CD4-positive, alpha-beta T cell (primary cell): ENCODE measurements around the gene TAF6. TPM values are rescaled to one million over a fixed set of nuclear protein-coding genes. Genes with fewer than 3 reads are reported as not detected.

Experiments used
- ATAC-seq: fragments of 200-7000 bp; cut with Tn5 transposase; one replicate; pipeline ENCODE4 v1.10.0; 2022; ENCODE audit warnings: mild to moderate bottlenecking; ENCODE audit not compliant: poor library complexity
- CTCF ChIA-PET: fragments of 350-600 bp; sonication (Branson Sonifier 250); formaldehyde crosslinking; loops from one replicate; lab custom pipeline; 2021; ENCODE audit warnings: antibody characterized with exemption, inconsistent platforms; lab: Charles Lee
- POLR2A ChIA-PET: fragments of 350-600 bp; sonication (Branson Sonifier 250); formaldehyde crosslinking; loops from one replicate; lab custom pipeline; 2021; ENCODE audit warnings: antibody characterized with exemption, inconsistent platforms; lab: Charles Lee
- DNase-seq, 14 experiments: peaks; one replicate each; pipeline ENCODE4 v3.0.0-alpha.2; 2013 to 2020; ENCODE audit warnings: mixed read lengths in 2 of 14
- H3K27ac ChIP-seq, 2 donors: one replicate each; pipeline versions ENCODE4 v1.5.1 to v1.7.0; 2013; ENCODE audit warnings: low read length in 2 of 2, low read depth in 1 of 2, mild to moderate bottlenecking in 1 of 2
- H3K27me3 ChIP-seq, 2 experiments: 1 replicate in 1 of 2; 2 replicates in 1 of 2; pipeline versions ENCODE4 v1.6.1 to v1.7.0; 2013; ENCODE audit warnings: low read length in 2 of 2, control low read depth in 1 of 2, mild to moderate bottlenecking in 1 of 2, moderate library complexity in 1 of 2; ENCODE audit not compliant: insufficient read depth in 2 of 2, control insufficient read depth in 1 of 2
- H3K36me3 ChIP-seq: one replicate; pipeline ENCODE4 v1.6.1; 2013; ENCODE audit warnings: low read length, control low read depth; ENCODE audit not compliant: insufficient read depth
- H3K4me1 ChIP-seq: one replicate; pipeline ENCODE4 v1.6.1; 2013; ENCODE audit warnings: low read length, control low read depth; ENCODE audit not compliant: insufficient read depth
- H3K4me3 ChIP-seq: one replicate; pipeline ENCODE4 v1.5.1; 2013; ENCODE audit warnings: mild to moderate bottlenecking, low read length, moderate library complexity
- H3K9me3 ChIP-seq, 2 experiments: 1 replicate in 1 of 2; 2 replicates in 1 of 2; pipeline versions ENCODE4 v1.6.1 to v1.7.0; 2013; ENCODE audit warnings: low read length in 2 of 2, mild to moderate bottlenecking in 2 of 2, control low read depth in 1 of 2, moderate library complexity in 1 of 2; ENCODE audit not compliant: control insufficient read depth in 1 of 2, insufficient read depth in 1 of 2
- H3K27ac Mint-ChIP-seq: one replicate; pipeline ENCODE4 v1.8.0; 2020; ENCODE audit warnings: mixed read lengths
- H3K27me3 Mint-ChIP-seq: one replicate; pipeline ENCODE4 v1.8.0; 2021; ENCODE audit warnings: mixed read lengths
- H3K36me3 Mint-ChIP-seq: one replicate; pipeline ENCODE4 v1.8.0; 2021; ENCODE audit warnings: low read depth, mixed read lengths
- H3K4me1 Mint-ChIP-seq: one replicate; pipeline ENCODE4 v1.8.0; 2021; ENCODE audit warnings: low read depth, mixed read lengths
- H3K4me3 Mint-ChIP-seq: one replicate; pipeline ENCODE4 v1.8.0; 2020; ENCODE audit warnings: mild to moderate bottlenecking, mixed read lengths
- H3K9me3 Mint-ChIP-seq: one replicate; pipeline ENCODE4 v1.8.0; 2020; ENCODE audit warnings: mixed read lengths
- intact Hi-C, 2 experiments: fragments of 100-400 bp; cut with DNase I in 1 of 2; cut with micrococcal nuclease in 1 of 2; formaldehyde crosslinking; loops; one replicate each; pipeline versions ENCODE4 v1.15.1 to v1.9.0; 2023 to 2025; cut with DNase I, micrococcal nuclease
- total RNA-seq, 174 experiments: library from RNA in 2 of 174; stranded (reverse) in 2 of 174; gene quantifications; one replicate each; pipeline ENCODE4 v1.2.3 and lab custom pipeline; 2021 to 2026
- TF ChIP-seq, protein P1 (sequence below): fragments of 200-600 bp; IDR thresholded peaks from one replicate; pipeline ENCODE4 v1.8.0; 2022; ENCODE audit warnings: antibody characterized with exemption, mild to moderate bottlenecking

TAF6 gene
- total RNA-seq, 2 experiments from 2014 or later: 34.8 to 37.4 TPM

DNA sequence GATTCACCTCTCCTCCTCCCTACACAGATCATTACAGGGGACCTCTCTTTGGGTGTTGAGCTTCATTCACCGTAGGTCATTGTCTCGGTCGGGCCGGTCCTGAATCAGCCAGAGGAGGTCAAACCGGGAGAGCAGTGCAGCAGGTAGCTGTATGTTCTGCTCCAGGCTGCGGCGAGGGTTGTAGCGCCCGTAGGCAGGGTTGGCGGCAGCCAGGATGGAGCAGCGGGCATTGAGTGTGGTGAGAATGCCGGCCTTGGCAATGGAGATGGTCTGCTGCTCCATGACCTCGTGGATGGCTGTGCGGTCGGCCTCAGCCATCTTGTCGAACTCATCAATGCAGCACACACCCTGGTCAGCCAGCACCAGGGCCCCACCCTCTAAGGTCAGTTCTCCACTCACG, 23.5 kb downstream of the TAF6 start:
- peak overlapping the region; percentile 20 for H3K27ac Mint-ChIP-seq
- H3K27ac ChIP-seq: no peak overlapping the region
- H3K4me3 Mint-ChIP-seq: peak overlapping the region; percentile 9
- H3K4me3 ChIP-seq: no peak overlapping the region
- ChIA-PET CTCF (no interaction called here), POLR2A (no interaction called here)
- H3K36me3 Mint-ChIP-seq: peaks cover 100% of the 10 kb centered on the region
- intact Hi-C loops: no loop called here
- TF ChIP-seq, protein P1, sequence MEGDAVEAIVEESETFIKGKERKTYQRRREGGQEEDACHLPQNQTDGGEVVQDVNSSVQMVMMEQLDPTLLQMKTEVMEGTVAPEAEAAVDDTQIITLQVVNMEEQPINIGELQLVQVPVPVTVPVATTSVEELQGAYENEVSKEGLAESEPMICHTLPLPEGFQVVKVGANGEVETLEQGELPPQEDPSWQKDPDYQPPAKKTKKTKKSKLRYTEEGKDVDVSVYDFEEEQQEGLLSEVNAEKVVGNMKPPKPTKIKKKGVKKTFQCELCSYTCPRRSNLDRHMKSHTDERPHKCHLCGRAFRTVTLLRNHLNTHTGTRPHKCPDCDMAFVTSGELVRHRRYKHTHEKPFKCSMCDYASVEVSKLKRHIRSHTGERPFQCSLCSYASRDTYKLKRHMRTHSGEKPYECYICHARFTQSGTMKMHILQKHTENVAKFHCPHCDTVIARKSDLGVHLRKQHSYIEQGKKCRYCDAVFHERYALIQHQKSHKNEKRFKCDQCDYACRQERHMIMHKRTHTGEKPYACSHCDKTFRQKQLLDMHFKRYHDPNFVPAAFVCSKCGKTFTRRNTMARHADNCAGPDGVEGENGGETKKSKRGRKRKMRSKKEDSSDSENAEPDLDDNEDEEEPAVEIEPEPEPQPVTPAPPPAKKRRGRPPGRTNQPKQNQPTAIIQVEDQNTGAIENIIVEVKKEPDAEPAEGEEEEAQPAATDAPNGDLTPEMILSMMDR: no peak
- ATAC-seq (no peak), DNase-seq (no peak)
- H3K27me3 ChIP-seq: no peaks in the 10 kb centered on the region
- H3K36me3 ChIP-seq: peaks cover 89% of the 10 kb centered on the region
- no peaks in the 10 kb centered on the region for H3K27me3 Mint-ChIP-seq
- no peaks in the 10 kb centered on the region for H3K9me3 ChIP-seq
- H3K9me3 Mint-ChIP-seq: no peaks in the 10 kb centered on the region
- peaks cover 27% of the 10 kb centered on the region for H3K4me1 ChIP-seq
- H3K4me1 Mint-ChIP-seq: peaks cover 43% of the 10 kb centered on the region

DNA sequence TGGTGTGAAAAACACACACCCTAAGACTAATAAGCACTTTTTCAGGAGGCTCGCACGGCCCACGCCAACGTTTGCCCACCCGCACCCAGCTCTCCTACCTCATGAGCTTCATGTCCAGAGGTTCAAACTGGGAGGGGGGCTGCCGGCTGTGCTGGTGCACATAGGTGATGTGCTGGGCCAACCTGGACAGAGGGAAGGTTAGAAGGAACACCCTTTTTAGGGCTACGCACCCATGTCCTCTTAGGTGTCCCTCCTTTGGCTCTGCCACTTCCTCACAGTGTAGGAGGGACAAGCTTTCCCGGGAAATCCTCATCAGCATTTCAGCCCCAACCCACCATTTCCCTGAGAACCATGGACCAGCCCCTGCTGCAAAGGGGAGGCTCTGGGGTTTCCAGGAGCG, 23.9 kb downstream of the TAF6 start:
- no peaks in the 10 kb centered on the region for H3K27me3 Mint-ChIP-seq
- H3K4me3 ChIP-seq: no peak overlapping the region
- peaks cover 27% of the 10 kb centered on the region for H3K4me1 ChIP-seq
- intact Hi-C loops: no loop called here
- ChIA-PET CTCF (no interaction called here), POLR2A (no interaction called here)
- no peak overlapping the region for H3K4me3 Mint-ChIP-seq
- H3K9me3 Mint-ChIP-seq: no peaks in the 10 kb centered on the region
- DNase-seq (no peak), ATAC-seq (no peak)
- H3K4me1 Mint-ChIP-seq: peaks cover 43% of the 10 kb centered on the region
- H3K9me3 ChIP-seq: no peaks in the 10 kb centered on the region
- no peaks in the 10 kb centered on the region for H3K27me3 ChIP-seq
- H3K27ac ChIP-seq: no peak overlapping the region
- peak overlapping the region; percentile 20 for H3K27ac Mint-ChIP-seq
- TF ChIP-seq, protein P1: no peak
- peaks cover 92% of the 10 kb centered on the region for H3K36me3 ChIP-seq
- peaks cover 100% of the 10 kb centered on the region for H3K36me3 Mint-ChIP-seq

DNA sequence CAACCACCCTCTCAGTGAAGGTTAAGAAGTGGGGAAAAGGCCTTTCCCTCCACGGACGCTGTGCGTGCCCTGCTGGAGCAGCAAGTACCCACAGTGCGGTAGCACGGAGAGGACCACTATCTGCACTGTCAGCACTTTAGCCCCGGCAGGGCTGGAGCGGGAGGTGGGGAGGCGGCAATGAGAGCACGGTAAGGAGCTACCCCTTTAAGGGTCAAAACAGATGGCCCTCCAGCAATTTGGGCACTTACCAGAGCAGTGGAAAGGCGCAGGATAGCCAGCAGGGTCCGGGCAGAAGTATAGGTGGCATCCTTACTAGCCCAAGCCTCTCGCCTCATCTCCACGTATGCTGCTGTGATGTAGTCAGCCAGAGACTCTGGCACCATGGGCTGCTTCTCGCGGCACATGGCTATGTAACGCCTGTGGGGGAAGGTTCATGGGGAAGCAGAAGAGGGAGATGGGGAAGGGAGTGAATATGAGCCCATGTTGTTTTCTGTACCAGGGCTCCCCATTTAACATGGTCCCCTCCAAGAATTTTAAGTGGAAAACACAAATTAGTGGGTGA, 25.2 kb downstream of the TAF6 start:
- H3K36me3 Mint-ChIP-seq: peaks cover 97% of the 10 kb centered on the region
- H3K4me1 Mint-ChIP-seq: peaks cover 40% of the 10 kb centered on the region
- ATAC-seq (no peak), DNase-seq (no peak)
- H3K9me3 Mint-ChIP-seq: no peaks in the 10 kb centered on the region
- no peak overlapping the region for H3K27ac ChIP-seq
- TF ChIP-seq, protein P1: no peak
- no peak overlapping the region for H3K27ac Mint-ChIP-seq
- peaks cover 87% of the 10 kb centered on the region for H3K36me3 ChIP-seq
- intact Hi-C loops: no loop called here
- peaks cover 24% of the 10 kb centered on the region for H3K4me1 ChIP-seq
- ChIA-PET CTCF (no interaction called here), POLR2A (no interaction called here)
- H3K4me3 Mint-ChIP-seq: no peak overlapping the region
- no peak overlapping the region for H3K4me3 ChIP-seq
- H3K9me3 ChIP-seq: no peaks in the 10 kb centered on the region
- H3K27me3 Mint-ChIP-seq: no peaks in the 10 kb centered on the region
- H3K27me3 ChIP-seq: no peaks in the 10 kb centered on the region
